ENCODE measurements around the gene CAPG.

Gene CAPG

DNA sequence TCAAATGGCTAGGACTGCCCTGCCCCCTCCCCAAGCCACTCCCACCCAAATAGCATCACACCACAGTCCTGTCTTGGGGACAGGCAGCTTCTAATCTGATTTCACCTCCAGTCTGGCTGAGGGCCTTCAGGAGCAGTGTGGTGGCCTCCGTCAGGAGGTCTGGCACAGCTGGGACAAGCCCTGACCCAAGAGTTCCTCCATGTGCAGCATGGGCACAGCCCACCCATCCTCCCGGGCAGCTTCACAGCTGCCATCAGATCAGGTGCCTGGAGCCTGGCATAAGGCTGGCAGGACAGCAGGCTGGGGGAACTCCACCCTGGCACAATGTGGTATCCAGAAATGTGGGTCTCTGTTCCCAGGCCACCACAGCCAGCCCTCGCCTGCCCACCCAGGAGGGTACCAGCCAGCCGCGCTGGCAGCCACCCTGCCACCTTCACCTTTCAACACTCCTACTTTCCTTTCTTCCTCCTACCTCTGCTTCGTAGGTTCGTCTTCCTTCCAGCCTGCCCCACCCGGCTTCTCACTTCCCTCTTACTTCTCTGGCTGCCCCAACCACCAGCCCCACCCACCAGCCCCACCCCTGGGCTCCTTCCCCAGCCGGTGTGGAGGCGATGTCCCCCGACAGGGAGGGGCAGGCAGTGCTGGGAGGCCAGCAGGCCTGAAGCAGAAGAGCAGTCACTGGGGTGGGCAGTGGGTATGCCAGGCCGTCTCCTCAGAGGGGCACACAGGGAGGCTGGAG lies at the start of gene CAPG:
CAPG (minus strand) TSS at position 522 of the 739 bp plus-strand sequence. CDS start 8,221 bp downstream, outside the sequence.
- peak; percentile 39 for DNase-seq (ENCODE audit: low read depth)
- peak within 1 kb of the TSS; percentile 56 for H3K4me3 ChIP-seq (ENCODE audit: low read depth, low read length)
- TF ChIP-seq CTCF (IDR thresholded peaks at IDR 0.05; ENCODE audit: low read depth, low read length, missing control alignments) = no peak

DNA sequence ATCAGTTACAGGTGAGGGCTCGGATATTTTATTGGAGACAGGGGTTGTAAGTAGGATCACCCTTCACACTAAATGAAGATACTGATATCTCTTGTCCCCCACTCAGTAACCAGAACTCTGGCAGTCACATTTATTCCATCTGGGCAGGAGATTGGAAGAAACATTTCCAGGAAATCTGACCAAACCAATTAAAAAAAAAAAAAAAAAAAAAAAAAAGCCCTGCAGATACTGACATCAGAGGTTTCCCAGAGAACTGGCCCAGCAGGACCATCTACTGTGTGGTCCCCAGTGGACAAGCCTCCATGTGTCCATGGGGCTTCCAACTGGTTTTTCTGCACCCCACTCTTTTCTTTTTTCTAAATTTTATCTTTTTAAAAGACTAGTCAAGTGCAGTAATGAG lies 49.6 kb upstream of the CAPG start:
- no peak overlapping the region for H3K4me3 ChIP-seq (ENCODE audit: low read depth, low read length)
- TF ChIP-seq CTCF (IDR thresholded peaks at IDR 0.05; ENCODE audit: low read depth, low read length, missing control alignments) = no peak
- no peak for DNase-seq (ENCODE audit: low read depth)

DNA sequence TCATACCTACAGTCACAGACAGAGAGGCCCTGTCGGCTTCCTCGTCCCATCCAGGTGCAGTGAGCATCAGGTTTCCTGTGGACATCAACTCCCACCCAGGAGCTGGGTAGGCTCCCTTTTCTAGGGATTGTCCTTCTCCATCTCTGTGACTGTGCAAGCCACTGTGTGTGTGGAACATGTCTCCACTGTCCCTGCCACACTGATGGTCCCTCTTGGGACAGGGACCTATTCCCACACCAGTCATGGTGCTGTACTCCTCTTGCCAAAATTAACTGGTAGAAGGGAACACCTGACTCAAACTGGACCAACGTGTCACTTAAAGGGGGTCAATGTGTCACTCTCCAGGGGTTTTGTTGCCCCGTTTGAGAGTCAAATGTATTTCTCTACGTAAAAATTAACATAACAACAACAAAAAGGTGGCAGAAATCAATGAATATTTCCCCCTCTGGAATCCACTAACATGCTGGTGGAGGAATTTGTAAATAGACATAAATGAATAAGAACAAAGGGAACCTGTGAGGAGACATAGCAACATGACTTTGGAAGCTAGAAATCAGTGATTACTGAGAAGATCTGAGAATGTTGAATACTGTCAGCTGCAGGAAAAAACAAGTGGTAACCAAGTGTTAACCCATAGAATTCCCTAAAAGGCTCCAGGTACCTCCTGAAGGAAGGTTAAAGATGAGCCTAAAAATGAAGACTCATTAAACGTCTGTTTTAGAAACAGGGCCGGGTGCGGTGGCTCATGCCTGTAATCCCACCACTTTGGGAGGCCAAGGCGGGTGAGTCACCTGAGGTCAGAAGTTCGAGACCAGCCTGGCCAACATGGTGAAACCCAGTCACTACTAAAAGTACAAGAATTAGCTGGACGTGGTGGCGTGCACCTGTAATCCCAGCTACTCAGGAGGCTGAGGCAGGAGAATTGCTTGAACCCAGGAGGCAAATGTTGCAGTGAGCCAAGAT lies 48.7 kb upstream of the CAPG start:
- TF ChIP-seq CTCF (IDR thresholded peaks at IDR 0.05; ENCODE audit: low read depth, low read length, missing control alignments) = no peak
- no peak for DNase-seq (ENCODE audit: low read depth)
- H3K4me3 ChIP-seq (ENCODE audit: low read depth, low read length) = no peak overlapping the region

GRCh38 chr2:85457877-85458316 lies 47.7 kb upstream of the CAPG start:
- TF ChIP-seq CTCF (IDR thresholded peaks at IDR 0.05; ENCODE audit: low read depth, low read length, missing control alignments) = no peak
- H3K4me3 ChIP-seq (ENCODE audit: low read depth, low read length) = no peak overlapping the region
- DNase-seq (ENCODE audit: low read depth) = no peak

- no peak for DNase-seq (ENCODE audit: low read depth)
- no peak overlapping the region for H3K4me3 ChIP-seq (ENCODE audit: low read depth, low read length)
- no peak for TF ChIP-seq CTCF (IDR thresholded peaks at IDR 0.05; ENCODE audit: low read depth, low read length, missing control alignments)
Measured at GRCh38 chr2:85457043-85457442, 46.9 kb upstream of the CAPG start.

GRCh38 chr2:85455552-85456090 lies 45.5 kb upstream of the CAPG start:
- no peak for TF ChIP-seq CTCF (IDR thresholded peaks at IDR 0.05; ENCODE audit: low read depth, low read length, missing control alignments)
- no peak for DNase-seq (ENCODE audit: low read depth)
- no peak overlapping the region for H3K4me3 ChIP-seq (ENCODE audit: low read depth, low read length)

Measured in GM12864 (cell line).